ENCODE results near the gene BACE1.
"Not testable (repeated sequence)": the region's sequence is repeated elsewhere in the genome, so short reads cannot be mapped to it uniquely, and the experiment has no call there.

BACE1 gene
- total RNA-seq: 3.9 reads per million, percentile 15 among the genes with 10 or more reads in this experiment

DNA sequence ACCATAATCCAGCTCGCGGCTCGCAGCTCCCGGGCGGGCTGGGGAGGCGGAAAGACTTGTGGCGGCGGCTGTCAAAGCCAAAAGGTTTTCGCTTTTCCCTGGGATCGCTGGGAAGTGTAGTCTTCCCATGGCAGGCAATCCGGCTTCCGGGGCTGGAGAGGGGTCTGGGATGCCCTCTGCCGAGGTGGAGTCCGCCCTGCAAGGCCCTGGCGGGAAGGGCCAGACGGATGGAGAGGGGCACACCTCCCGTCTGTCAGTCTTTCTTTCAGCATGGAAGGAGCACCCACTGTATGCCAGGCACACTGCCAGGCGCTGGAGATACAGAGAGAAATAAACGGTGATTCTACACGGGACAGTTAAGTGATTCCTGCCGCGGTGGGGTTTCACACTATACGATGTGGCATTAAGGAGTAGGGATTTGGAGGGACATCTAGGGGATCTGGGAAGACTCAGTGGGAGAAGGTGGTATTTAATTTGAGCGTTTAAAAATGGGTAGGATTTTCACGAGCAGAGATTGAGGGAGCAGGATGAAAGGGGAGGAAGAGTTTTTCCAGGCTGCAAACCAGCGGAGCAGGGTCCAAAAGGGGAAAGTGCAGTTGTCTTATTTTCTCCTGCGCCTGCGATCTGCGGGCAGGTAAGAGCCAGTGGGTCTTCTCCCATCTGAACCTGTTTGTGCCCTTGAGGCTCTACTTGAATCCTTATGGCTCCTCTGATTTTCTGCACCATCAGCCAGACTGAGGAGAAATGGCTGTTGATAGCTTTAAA, at the start of gene BACE1:
TSS of gene BACE1 (minus strand) at position 60 of the 765 bp plus-strand sequence. CDS start 461 bp downstream, outside the sequence.
- DNase-seq: no peak

DNA sequence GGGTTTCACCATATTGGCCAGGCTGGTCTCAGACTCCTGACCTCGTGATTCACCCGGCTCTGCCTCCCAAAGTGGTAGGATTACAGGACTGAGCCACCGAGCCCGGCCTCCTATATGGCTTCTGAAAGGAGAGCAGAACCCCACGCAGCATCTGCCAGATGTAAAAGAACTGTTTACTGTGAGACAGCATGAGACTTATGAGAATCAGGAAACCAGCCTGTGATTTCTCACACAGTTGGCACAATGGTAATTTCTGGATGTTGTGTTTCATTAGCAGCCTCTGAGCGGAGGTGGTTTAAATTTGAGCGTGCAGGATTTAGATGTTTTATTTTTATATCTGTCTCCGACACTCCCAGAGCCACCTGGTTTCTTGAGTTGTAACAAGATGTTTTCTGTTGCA, 45.4 kb upstream of the BACE1 start:
- DNase-seq: no peak

DNA sequence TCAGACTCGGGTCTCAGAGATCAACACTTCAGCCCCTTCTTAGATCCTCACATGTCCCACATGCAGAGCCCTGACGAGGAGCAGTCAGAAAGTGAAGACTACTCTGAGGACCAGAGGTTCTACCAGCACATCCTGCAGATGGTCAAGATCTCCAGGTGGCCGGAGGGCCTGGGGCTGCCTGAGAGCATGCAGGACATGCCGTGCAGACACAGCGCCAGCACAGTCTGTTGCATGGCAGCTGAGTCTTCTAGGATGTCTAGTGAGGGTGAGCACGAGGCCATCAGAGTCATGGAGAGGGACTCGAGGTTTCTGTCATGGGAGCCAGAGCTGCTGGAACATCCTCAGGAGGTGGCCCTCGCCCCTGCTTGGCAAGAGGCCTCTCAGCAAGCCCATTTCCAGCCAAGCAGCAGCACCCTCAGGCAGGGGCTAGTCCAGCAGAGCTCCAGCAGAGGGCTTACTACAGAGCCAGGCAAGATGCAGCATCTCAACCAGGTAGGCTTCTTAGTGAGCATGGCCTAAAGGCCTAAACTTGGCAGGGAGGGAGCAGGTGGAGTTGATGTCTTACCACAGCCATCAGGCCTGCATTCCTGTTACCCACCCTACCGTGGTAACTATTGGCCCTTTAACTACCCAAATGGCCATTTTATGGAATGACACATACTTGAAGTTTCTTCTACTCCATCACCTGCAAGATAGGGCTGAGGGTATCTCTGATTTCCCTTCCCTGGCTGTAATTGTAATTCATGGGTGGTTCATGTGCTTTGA, 40.3 kb upstream of the BACE1 start:
- DNase-seq: no peak

DNA sequence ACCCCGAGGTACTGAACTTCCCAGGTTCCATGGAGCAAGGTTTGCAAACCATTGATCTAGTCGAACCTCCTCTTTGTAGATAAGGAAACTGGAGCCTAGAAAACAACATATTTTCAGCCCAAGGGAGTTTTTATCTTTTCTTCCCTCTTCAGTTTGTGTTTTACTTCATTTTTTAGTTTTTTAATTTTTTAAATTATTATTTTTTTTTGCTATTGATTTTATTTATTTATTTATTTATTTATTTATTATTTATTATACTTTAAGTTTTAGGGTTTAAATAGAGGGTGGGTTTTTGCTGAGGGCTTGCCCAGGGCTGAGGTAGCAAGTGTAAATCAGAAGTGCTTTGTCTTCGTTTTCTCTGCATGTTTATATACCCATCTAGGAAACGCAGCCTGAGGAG, 38.5 kb upstream of the BACE1 start:
- no peak for DNase-seq

DNA sequence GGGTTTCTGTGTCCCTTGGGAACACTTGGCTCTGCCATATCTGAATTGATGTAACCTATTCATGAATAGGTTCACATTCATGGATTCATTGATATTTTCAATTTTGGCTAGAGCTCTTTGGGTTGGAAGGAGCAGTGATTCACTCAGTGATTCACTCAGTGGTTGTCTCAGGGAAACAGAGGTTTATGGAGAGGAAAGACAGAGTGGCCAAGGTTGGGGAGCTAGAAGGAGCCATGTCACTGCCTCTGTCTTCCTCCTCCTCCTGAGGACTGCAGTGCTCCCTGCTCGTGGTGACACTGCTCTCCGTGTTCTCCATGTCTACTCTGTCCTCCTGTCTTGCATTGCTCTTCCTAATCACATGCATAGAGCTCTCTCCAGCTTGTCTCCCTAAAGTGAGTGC, 29.0 kb upstream of the BACE1 start:
- DNase-seq: no peak

DNA sequence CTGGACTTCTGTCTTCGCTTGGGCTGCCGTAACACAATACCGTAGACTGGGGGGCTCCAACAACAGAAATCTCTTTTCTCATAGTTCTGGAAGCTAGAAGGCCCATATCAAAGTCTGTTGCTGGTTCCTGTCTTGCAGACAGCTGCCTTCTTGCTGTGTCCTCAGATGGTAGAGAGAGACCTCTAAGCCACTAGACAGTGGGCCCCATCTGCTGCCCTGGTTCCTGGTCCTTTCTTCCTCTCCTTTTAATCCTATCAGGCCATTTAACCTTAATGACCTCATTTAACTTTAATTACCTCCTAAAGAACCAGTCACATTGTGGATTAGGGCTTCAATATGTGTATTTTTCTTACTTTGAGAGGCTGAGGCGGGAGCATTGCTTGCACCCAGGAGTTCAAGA, 21.0 kb upstream of the BACE1 start:
- DNase-seq: no peak

DNA sequence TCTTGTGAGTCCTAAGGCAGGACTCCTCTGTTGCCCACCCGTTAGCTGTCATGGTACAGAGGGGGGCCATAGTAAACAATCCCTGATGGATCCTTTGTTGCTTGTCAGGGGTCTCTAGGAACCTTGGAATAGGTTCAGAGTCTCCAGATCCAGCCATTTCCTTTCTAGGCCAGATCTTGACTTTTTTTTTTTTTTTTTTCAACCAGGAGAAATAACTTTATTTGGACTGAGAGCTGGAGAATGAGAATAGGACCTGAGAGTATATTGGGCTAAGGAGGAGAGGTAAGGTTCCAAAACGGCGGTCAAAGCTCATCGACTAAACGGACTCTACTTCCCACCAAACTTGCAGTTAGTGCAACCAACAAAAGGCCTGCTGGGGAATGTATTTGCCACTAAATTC, 19.3 kb upstream of the BACE1 start:
- DNase-seq: no peak

DNA sequence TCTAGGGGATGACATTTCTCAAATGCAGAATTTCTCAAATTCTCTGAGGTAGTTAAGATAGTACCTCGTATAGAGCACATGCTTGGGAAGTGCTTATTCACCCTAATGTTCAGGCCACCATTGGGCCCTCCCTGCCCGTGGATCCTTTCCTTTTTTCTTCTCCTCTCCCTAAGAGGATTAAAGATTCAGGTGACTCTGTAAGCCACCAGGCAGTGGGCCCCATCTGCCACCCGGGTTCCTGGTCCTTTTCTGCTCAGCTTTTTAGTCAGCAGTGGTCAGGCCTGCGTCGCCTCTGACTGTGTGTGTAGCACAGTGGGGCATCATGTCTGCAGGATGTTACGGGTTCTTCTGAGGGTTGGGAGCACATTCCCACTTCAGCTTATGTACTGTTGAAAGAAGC, 18.8 kb upstream of the BACE1 start:
- DNase-seq: no peak

DNA sequence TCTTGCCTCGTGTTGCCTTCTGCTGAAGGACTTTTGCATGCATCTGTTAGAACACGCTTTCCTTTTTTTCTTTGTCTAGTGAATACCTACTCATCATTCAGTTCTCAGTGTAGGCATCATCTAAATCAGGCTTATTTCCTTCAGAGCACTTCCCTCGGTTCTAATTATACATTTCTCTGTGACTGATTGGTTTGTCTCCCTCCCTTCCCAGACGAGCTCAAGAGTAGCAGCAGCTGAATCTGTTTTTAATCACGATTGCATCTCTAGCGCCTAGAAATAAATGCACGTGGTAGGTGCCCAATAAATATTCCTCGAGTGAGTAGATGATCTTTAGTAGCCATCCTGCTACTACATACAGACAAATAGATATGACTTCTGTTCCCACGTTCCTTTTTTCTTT, 17.9 kb upstream of the BACE1 start:
- no peak for DNase-seq

DNA sequence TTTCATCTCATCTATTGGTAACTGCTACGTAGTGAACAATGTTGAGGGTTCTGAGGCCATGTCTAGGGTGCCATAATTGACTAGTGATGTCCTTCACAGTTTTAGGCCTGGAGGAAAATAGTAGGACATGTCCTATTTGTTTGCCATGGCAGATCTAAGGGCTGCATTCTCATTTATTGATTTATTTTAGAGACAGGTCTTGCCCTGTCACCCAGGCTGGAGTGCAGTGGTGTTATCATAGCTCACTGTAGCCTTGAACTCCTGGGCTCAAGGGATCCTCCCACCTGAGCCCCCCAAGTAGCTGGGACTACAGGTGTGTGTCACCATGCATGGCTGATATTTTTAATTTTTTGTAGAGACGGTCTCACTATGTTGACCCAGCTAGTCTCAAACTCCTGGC, 16.8 kb upstream of the BACE1 start:
- DNase-seq: no peak

DNA sequence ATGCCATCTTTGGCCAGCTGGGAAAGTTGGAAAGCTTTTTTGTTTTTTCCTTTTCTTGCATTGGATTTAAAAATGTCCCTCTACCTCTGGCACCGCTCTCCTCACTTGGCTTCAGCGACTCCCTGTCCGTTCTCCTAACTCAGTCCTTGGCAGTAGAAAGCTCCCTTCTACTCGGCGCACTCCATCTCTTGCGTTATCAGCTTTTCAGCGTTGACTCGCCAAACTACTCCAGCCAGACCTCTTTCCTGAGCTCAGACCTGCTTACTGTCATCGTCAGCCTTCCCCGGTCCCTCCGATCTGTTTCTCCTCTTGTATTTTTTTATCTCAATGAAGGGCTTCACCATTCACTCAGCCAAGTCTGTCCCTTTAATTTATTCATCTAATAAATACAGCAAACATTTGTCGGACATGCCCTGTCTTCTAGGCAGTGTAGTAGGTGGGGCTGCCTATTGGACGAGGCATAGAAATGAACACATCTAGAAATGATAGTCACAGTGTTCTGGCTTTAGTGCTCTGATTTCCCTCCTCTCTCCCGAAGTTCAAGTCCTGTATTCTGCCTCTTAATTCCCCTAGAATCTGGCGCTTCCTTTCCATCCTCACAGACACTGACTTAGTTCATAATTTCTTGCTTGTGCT, 12.4 kb upstream of the BACE1 start:
- DNase-seq: no peak

DNA sequence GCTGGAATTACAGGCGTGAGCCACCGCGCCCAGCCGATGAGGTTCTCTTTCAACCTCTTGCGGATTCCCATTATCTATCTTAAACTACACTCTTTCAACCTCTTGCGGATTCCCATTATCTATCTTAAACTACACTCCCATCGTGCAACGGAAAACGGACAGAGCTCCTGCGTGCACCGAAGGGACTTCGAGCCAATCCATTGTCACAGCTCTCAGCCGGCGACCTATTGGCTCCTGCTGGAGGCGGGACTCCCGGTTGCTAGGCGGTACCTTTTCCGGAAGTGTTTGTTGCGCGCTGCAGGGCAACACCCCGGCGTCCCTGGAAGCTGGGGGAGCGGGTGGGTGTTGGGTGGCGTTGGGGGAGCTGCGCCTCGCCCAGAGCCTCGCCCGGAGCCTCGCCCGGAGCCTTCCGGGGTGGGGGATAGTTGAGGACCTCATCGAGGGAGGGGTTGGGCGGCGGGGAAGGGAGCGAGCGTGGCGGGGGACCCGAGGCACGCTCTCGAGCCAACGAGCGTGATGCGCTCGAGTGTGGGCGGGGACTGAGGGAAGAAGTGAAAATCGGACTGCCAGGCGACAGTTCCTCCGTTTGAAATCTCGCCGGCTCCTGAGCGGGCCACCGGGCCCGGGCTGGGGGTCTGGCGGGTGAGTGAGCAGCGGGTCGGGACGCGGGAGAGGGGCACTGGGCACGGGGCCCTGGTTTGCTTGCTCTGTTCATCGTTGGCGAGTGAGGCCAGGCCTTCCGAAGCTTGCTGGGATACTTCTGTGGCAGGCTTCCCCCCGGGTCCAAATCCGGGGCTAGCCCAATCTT, 11.7 kb upstream of the BACE1 start, which contains the start of gene CEP164:
TSS of gene CEP164 (plus strand) at position 288 of the 808 bp plus-strand sequence. CDS start 10,733 bp downstream, outside the sequence.
- peak; percentile 92 for DNase-seq

DNA sequence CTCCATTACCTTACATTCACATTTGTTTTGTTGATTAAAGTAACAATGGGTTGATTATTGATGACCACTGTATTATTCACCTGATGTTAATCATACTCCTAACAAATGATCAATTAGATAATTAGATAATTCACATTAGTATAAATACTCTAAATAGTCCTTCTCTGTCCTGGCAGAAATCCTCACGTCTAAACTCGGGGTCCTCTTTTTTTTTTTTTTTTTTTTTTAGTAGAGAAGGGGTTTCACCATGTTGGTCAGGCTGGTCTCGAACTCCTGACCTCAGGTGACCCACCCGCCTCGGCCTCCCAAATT, 11.2 kb upstream of the BACE1 start:
- not testable (repeated sequence) for DNase-seq

DNA sequence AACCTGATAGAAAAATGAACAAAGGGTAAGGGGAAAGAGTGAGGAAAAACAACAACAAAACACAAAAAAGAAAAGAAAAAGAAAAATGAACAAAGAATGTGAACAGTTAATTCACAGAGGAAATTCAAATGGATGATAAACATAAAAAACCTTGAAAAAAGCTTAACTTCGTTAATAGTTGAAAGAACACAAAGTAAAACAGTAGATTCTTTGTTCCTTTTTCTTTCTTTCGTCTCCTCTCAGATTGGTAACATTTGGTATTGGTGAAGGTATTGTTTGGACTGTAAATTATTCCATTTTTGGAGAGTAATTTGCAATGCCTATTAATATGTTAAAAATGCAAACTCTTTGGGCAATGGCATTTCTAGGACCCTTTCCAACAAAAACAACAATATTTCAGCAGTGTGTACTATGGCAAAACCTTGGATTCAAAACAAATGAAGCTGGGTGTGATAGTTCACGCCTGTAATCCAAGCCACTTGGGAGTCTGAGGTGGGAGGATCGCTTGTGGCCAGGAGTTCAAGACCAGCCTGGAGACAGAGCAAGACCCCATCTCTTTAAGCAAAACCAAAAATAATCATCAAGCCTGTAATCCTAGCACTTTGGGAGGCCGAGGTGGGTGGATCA, 3.3 kb upstream of the BACE1 start:
- no peak for DNase-seq

DNA sequence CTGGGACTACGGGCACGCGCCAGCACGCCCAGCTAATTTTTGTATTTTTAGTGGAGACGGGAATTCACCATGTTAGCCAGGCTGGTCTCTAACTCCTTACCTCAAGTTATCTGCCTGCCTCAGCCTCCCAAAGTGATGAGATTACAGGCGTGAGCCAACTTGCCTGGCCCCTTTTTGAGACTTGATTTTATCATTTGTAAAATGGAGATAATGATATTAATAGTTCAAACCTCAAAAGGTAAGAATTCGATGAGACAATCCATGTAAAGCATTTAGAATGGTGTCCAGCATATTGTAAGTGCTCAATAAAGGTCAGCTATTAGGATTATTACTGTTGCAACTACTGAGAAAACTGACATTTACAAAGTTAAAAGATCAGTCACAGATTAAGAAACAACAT, 2.7 kb upstream of the BACE1 start:
- no peak for DNase-seq

DNA sequence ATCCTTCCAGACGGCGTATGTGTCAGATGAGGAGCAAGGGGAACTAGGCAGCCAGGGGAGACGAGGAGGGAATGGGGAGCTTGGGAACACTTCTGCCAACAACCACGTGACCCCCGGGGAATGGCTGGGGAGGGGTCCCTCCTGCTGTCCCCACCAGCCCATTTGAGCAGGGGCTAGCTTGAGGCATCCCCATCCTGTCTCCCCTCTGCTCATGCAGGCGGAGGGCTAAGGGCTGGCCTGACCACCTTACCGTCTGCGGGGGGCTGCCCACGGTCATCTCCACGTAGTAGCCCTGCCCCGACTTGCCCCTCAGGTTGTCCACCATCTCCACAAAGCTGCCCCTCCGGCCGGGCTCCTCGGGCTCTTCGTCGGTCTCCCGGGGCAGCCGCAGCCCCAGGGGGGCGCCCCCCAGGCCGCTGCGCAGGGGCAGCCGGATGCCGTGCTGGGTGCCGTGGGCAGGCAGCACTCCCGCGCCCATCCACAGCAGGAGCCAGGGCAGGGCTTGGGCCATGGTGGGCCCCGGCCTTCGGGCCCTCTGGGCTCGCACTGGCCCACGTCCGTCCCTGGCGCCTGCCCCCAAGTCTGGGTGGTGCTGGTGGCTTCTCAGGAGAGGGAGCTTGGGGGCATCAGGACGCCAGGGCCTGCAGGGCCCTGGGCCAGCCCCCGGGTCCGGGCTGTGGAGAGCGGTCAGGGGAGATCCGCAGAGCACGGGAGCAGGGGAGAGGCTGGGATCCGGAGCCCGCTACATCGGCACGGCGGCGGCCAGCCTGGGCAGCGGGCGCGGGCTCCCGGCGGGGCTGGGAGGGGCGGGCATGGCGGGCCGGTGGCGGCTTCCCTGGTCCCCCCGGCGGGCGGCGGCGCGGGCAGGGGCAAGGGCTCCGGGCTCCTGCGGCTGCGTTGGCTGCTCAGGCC, 515 bp downstream of the BACE1 start:
- DNase-seq: no peak

DNA sequence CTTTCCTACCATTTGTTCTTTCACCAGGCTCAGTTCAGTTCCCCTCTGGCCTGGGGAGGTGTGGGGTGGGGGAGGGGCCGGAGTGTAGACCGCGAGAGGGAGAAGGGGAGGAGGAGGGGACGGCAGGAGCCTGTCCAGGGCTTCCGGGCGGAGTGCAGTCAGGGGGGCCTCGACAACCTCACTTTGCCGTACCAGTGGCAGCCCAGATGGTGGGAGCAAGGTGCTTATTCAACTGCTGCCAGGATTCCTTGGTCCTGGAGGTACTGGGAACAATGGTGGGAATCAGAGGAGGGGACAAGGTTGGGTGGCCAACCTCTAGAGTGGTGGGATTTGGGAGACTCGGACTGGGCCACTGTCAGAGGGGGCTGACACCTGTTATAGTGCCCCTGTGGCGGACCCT, 1.2 kb downstream of the BACE1 start:
- DNase-seq: no peak

DNA sequence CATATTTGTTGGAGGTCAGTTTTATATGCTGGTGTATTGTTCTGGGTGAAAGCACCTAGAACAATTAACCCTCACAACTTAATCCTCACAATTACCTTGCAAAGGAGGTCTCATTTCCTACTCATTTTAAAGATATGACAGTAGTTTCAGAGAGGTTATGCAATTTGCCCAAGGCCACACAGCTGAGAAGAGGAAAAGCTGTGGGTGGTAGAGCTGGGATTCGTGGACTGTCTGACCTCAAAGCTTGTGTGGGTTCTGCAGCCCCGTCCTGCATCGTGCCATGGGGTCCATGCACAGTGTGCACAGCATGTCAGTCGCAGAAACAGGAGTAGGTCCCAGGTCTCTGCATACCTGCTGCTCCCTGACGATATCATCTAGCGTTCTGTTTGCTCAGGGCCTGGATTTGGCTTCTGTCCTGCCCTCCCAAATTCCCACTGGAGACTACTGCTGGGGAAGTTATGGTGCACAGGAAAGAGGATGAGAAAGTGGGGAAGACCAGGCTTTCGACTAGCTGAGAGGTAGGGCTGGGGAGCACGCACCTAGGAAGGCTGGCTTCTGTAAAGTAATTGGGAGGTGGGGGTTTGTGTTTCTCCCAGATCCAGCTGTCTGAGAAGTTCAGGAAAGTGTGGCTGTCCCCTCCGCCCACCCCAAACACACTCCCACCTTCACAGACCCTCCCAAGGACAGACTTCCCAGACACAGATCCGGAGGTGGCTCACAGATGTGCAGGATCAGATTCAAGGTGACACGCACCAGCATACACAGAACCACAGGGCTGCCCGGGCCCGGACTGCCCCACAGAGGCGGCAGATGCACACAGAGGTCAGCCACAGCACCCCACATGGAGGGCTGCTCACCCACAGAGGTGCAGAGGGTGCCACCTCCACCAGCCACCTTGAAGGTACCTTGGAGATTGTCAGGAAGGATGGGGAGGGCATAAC, 2.0 kb downstream of the BACE1 start:
- DNase-seq: no peak

DNA sequence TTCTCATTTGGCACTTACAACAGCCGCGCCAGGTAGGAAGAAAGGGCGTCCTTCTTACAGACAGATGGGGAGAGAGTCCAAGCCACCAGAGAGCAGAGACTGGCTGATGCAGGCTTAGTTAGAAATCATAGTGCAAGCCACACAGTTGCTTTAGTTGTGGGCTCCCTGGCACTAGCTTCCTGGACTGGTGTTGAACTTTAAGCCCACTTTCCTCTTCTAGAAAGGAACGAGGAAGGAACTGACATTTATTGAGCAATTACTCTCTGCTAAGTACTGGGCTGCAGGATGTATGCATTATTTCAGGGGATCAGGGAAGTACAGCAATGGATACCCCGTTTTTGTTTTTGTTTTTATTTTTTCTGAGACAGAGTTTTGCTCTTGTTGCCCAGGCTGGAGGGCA, 3.0 kb downstream of the BACE1 start:
- no peak for DNase-seq

DNA sequence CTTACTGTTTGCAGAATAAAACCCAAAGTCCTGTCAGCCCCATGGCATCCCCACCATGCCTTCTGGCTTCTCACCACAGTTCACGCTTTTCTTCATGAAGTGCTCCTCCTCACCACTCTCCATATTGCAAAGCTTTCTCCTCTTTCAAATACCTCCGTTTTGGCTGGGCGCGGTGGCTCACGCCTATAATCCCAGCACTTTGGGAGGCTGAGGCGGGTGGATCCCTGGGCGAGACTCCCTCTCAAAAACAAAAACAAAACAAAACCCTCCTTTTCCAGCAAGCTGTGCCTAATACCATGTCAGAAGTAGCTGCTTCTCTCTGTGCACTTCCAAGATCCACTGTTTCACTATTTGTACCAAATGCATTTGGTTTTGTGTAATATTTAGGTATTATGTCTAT, 6.7 kb downstream of the BACE1 start:
- DNase-seq: no peak

Measured in effector CD4-positive, alpha-beta T cell (primary cell).